Measurements from ENCODE around the gene SLC9C2.

DNA sequence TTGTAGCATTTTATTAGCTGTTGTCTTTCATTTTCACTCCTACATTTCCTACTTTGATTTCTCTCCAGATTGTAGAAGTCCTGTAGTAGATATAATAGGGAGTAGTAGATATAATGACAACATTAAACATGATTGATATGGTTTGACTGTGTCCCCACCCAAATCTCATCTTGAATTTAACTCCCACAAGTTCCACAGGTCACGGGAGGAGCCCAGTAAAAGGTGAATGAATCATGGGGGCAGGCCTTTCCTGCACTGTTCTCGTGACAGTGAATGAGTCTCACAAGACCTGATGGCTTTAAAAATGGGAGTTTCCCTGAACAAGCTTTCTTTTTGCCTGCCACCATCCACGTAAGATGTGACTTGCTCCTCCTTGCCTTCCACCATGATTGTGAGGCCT is 133.2 kb downstream of the SLC9C2 start:
- no peak for TF ChIP-seq TAF1 (IDR thresholded peaks at IDR 0.05; ENCODE audit: borderline replicate concordance, insufficient read depth, low read length)
- TF ChIP-seq FOXP2 (optimal IDR thresholded peaks at IDR 0.05; ENCODE audit: borderline replicate concordance, extremely low read depth, extremely low read length, insufficient read depth) = no peak
- no peak for TF ChIP-seq SIN3A (IDR thresholded peaks at IDR 0.05; ENCODE audit: borderline replicate concordance, insufficient read depth, low read length)

Measured in PFSK-1 (cell line).